Measurements from ENCODE around the gene LTBP3. TPM values are rescaled to one million over a fixed set of nuclear protein-coding genes. Genes with fewer than 3 reads are reported as not detected.

Gene LTBP3
- polyA plus RNA-seq, 1 of the 3 experiments (the other 2 are of a cell fraction), result 167 TPM

DNA sequence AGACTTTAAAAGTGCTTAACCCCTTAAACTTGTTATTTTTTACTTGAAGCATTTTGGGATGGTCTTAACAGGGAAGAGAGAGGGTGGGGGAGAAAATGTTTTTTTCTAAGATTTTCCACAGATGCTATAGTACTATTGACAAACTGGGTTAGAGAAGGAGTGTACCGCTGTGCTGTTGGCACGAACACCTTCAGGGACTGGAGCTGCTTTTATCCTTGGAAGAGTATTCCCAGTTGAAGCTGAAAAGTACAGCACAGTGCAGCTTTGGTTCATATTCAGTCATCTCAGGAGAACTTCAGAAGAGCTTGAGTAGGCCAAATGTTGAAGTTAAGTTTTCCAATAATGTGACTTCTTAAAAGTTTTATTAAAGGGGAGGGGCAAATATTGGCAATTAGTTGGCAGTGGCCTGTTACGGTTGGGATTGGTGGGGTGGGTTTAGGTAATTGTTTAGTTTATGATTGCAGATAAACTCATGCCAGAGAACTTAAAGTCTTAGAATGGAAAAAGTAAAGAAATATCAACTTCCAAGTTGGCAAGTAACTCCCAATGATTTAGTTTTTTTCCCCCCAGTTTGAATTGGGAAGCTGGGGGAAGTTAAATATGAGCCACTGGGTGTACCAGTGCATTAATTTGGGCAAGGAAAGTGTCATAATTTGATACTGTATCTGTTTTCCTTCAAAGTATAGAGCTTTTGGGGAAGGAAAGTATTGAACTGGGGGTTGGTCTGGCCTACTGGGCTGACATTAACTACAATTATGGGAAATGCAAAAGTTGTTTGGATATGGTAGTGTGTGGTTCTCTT lies 56.5 kb downstream of the LTBP3 start (continued):
- TF ChIP-seq, protein P1, sequence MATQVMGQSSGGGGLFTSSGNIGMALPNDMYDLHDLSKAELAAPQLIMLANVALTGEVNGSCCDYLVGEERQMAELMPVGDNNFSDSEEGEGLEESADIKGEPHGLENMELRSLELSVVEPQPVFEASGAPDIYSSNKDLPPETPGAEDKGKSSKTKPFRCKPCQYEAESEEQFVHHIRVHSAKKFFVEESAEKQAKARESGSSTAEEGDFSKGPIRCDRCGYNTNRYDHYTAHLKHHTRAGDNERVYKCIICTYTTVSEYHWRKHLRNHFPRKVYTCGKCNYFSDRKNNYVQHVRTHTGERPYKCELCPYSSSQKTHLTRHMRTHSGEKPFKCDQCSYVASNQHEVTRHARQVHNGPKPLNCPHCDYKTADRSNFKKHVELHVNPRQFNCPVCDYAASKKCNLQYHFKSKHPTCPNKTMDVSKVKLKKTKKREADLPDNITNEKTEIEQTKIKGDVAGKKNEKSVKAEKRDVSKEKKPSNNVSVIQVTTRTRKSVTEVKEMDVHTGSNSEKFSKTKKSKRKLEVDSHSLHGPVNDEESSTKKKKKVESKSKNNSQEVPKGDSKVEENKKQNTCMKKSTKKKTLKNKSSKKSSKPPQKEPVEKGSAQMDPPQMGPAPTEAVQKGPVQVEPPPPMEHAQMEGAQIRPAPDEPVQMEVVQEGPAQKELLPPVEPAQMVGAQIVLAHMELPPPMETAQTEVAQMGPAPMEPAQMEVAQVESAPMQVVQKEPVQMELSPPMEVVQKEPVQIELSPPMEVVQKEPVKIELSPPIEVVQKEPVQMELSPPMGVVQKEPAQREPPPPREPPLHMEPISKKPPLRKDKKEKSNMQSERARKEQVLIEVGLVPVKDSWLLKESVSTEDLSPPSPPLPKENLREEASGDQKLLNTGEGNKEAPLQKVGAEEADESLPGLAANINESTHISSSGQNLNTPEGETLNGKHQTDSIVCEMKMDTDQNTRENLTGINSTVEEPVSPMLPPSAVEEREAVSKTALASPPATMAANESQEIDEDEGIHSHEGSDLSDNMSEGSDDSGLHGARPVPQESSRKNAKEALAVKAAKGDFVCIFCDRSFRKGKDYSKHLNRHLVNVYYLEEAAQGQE (IDR thresholded peaks at IDR 0.05; ENCODE audit: low read depth, low read length), result peak; percentile 23
- no peak for TF ChIP-seq GATA2 (CRISPR knock-in tag; IDR thresholded peaks at IDR 0.05)
- TF ChIP-seq, protein P2, sequence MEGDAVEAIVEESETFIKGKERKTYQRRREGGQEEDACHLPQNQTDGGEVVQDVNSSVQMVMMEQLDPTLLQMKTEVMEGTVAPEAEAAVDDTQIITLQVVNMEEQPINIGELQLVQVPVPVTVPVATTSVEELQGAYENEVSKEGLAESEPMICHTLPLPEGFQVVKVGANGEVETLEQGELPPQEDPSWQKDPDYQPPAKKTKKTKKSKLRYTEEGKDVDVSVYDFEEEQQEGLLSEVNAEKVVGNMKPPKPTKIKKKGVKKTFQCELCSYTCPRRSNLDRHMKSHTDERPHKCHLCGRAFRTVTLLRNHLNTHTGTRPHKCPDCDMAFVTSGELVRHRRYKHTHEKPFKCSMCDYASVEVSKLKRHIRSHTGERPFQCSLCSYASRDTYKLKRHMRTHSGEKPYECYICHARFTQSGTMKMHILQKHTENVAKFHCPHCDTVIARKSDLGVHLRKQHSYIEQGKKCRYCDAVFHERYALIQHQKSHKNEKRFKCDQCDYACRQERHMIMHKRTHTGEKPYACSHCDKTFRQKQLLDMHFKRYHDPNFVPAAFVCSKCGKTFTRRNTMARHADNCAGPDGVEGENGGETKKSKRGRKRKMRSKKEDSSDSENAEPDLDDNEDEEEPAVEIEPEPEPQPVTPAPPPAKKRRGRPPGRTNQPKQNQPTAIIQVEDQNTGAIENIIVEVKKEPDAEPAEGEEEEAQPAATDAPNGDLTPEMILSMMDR (IDR thresholded peaks at IDR 0.05), result no peak
- TF ChIP-seq SMC3 (IDR thresholded peaks at IDR 0.05; ENCODE audit: low read depth, low read length), result no peak
- no peak for TF ChIP-seq RXRA (IDR thresholded peaks at IDR 0.05; ENCODE audit: borderline replicate concordance, low read depth)
- TF ChIP-seq SIN3A (IDR thresholded peaks at IDR 0.05; ENCODE audit: borderline replicate concordance, low read depth, low read length), result peak; percentile 46; the same call in 1 of the 2 replicates
- TF ChIP-seq MEF2A (IDR thresholded peaks at IDR 0.05; ENCODE audit: borderline replicate concordance, low read depth), result 0 out of 2 replicates have a peak, but pooled peaks have one; percentile 27
- no peak for TF ChIP-seq FOXM1 (IDR thresholded peaks at IDR 0.05; ENCODE audit: low read depth)

DNA sequence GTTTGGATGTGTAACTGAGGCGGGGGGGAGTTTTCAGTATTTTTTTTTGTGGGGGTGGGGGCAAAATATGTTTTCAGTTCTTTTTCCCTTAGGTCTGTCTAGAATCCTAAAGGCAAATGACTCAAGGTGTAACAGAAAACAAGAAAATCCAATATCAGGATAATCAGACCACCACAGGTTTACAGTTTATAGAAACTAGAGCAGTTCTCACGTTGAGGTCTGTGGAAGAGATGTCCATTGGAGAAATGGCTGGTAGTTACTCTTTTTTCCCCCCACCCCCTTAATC lies 57.0 kb downstream of the LTBP3 start:
- H3F3A ChIP-seq (replicated peaks; ENCODE audit: insufficient read depth), result peaks cover 82% of the 10 kb centered on the region
- peaks cover 60 to 71% of the 10 kb centered on the region in 2 experiments for H3K36me3 ChIP-seq (replicated peaks in 1 of 2; ENCODE audit: control insufficient read depth in 1 of 2, insufficient read depth in 2 of 2, low read length in 1 of 2)
- POLR2A ChIA-PET, result interaction anchor here (1.0 to 26.8 kb wide), 5 partner anchors 13 to 239 kb away, joined by 3 to 1027 read pairs (median 283); partner anchors contain the start of genes NEAT1 and POLA2
- no peaks in the 10 kb centered on the region for H3K9me3 ChIP-seq
- peak overlapping the region; percentile 84 to 87 for H3K4me3 ChIP-seq (ENCODE audit: low read depth in 2 of 2, low read length in 1 of 2)
- H3K27me3 ChIP-seq (ENCODE audit: insufficient read depth), result no peaks in the 10 kb centered on the region
- no peak for DNase-seq
- peak overlapping the region; percentile 99 to 100 for H3K27ac ChIP-seq (ENCODE audit: low read depth in 2 of 2, low read length in 1 of 2)
- peaks cover 7 to 18% of the 10 kb centered on the region in 2 experiments; a peak in 2 of 4 replicates for H3K4me1 ChIP-seq (ENCODE audit: control insufficient read depth in 1 of 2, insufficient read depth in 2 of 2, low read depth in 1 of 2, low read length in 1 of 2)
- peak overlapping the region; percentile 87 for H3K4me2 ChIP-seq
- peaks cover 95% of the 10 kb centered on the region for H3K79me2 ChIP-seq (ENCODE audit: insufficient read depth)
- 0% methylated on average over 2 of the region's 2 CpGs for WGBS (ENCODE audit: low lambda C conversion rate)
- peaks cover 72% of the 10 kb centered on the region for H4K20me1 ChIP-seq (ENCODE audit: insufficient read depth)
- TF ChIP-seq TAF1 (IDR thresholded peaks at IDR 0.05; ENCODE audit: borderline replicate concordance, low read depth, low read length) (0 out of 2 replicates have a peak, but pooled peaks have one; percentile 42), YY1 (IDR thresholded peaks at IDR 0.05; ENCODE audit: low read depth) (no peak), FOXJ3 (CRISPR knock-in tag; IDR thresholded peaks at IDR 0.05) (no peak), SIN3A (IDR thresholded peaks at IDR 0.05; ENCODE audit: borderline replicate concordance, low read depth, low read length) (0 out of 2 replicates have a peak, but pooled peaks have one; percentile 11), ELF1 (IDR thresholded peaks at IDR 0.05) (no peak), NFIC (IDR thresholded peaks at IDR 0.05; ENCODE audit: borderline replicate concordance) (no peak), RAD21 (IDR thresholded peaks at IDR 0.05; ENCODE audit: low read length) (no peak)
- TF ChIP-seq, protein P3, sequence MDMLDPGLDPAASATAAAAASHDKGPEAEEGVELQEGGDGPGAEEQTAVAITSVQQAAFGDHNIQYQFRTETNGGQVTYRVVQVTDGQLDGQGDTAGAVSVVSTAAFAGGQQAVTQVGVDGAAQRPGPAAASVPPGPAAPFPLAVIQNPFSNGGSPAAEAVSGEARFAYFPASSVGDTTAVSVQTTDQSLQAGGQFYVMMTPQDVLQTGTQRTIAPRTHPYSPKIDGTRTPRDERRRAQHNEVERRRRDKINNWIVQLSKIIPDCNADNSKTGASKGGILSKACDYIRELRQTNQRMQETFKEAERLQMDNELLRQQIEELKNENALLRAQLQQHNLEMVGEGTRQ (IDR thresholded peaks at IDR 0.05; ENCODE audit: borderline replicate concordance, low read depth, low read length), result no peak
- no peaks in the 10 kb centered on the region for H3K9me2 ChIP-seq
- CTCF ChIA-PET, result interaction anchor here (0.7 to 5.8 kb wide), 5 partner anchors 8 to 29 kb away, joined by 4 to 59 read pairs (median 8); no protein-coding TSS in a partner anchor
- no peak overlapping the region for H2AFZ ChIP-seq (ENCODE audit: low read depth)
- H3K9ac ChIP-seq, result peak overlapping the region; percentile 100
